ENCODE data around the gene GNRH2.

DNA sequence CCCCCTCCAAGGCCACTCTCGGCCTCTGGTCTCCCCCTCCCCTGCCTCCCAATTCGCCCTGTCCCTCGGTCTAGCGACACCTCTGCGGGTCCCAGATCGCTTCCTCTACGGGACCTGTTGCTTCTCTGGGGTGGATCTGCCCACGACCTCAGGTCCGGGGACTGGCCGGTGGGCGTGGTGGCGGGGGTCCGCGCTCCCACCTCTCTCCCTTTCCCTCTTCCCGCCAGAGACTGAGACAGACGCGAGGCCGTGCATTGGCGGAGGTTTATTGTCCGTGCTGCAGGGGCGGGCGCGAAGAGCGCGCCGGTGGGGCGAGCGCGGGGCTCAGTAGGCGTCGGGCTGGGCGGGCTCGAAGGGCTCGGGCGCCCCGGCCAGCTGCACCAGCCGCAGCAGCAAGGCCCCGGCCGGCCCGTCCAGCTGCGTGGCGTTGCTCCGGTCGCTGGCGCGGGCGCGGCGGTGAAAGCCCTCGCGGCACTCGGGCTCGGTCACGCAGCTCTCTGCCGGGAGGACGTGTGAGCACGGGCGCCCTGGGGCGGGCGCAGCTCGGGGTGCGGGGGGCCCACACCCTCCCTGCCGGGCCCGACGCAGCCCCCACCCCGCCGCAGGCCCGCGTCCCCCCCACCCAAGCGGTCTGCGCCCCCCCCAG, 39.0 kb downstream of the GNRH2 start:
- TF ChIP-seq, protein P1, sequence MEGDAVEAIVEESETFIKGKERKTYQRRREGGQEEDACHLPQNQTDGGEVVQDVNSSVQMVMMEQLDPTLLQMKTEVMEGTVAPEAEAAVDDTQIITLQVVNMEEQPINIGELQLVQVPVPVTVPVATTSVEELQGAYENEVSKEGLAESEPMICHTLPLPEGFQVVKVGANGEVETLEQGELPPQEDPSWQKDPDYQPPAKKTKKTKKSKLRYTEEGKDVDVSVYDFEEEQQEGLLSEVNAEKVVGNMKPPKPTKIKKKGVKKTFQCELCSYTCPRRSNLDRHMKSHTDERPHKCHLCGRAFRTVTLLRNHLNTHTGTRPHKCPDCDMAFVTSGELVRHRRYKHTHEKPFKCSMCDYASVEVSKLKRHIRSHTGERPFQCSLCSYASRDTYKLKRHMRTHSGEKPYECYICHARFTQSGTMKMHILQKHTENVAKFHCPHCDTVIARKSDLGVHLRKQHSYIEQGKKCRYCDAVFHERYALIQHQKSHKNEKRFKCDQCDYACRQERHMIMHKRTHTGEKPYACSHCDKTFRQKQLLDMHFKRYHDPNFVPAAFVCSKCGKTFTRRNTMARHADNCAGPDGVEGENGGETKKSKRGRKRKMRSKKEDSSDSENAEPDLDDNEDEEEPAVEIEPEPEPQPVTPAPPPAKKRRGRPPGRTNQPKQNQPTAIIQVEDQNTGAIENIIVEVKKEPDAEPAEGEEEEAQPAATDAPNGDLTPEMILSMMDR (IDR thresholded peaks at IDR 0.05): no peak
- no peak for TF ChIP-seq FOXM1 (IDR thresholded peaks at IDR 0.05; ENCODE audit: low read depth)
- TF ChIP-seq MXI1 (IDR thresholded peaks at IDR 0.05; ENCODE audit: low read depth, low read length): no peak
- TF ChIP-seq RCOR1 (IDR thresholded peaks at IDR 0.05; ENCODE audit: low read length): no peak
- TF ChIP-seq, protein P2, sequence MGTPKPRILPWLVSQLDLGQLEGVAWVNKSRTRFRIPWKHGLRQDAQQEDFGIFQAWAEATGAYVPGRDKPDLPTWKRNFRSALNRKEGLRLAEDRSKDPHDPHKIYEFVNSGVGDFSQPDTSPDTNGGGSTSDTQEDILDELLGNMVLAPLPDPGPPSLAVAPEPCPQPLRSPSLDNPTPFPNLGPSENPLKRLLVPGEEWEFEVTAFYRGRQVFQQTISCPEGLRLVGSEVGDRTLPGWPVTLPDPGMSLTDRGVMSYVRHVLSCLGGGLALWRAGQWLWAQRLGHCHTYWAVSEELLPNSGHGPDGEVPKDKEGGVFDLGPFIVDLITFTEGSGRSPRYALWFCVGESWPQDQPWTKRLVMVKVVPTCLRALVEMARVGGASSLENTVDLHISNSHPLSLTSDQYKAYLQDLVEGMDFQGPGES (IDR thresholded peaks at IDR 0.05; ENCODE audit: low read depth, low read length): no peak
- no peak for TF ChIP-seq FOSL2 (IDR thresholded peaks at IDR 0.05; ENCODE audit: borderline replicate concordance, low read depth)
- no peak for TF ChIP-seq EZH2phosphoT487 (IDR thresholded peaks at IDR 0.05; ENCODE audit: borderline replicate concordance, low read depth)
